ENCODE data around the gene EXOSC9.

GRCh38 chr4:121764303-121764701, 36.8 kb upstream of the EXOSC9 start:
- TF ChIP-seq EZH2 (IDR thresholded peaks at IDR 0.05; ENCODE audit: insufficient read depth, poor library complexity, severe bottlenecking): peak; percentile 25
- TF ChIP-seq EZH2phosphoT487 (IDR thresholded peaks at IDR 0.05; ENCODE audit: insufficient read depth, low read depth): no peak

All from GM23248 (cell line).